ENCODE data around the gene STKLD1. TPM values are rescaled to one million over a fixed set of nuclear protein-coding genes. Genes with fewer than 3 reads are reported as not detected.

STKLD1 gene
- total and polyA plus RNA-seq, 9 of the 15 experiments (the other 6 are each of a cell fraction or from before 2014, with no cell fraction given), result 0.10 to 0.65 (median 0.33) TPM; not detected in 2

GRCh38 chr9:133347985-133348717 lies 28.0 kb upstream of the STKLD1 start, which contains the start of the genes MED22 and RPL7A (continued):
- TF ChIP-seq NFRKB (IDR thresholded peaks at IDR 0.05; ENCODE audit: low read depth) (peak; percentile 94), IRF2 (CRISPR knock-in tag; IDR thresholded peaks at IDR 0.05) (no peak), STAT6 (CRISPR knock-in tag; IDR thresholded peaks at IDR 0.05) (no peak), TAF15 (IDR thresholded peaks at IDR 0.05; ENCODE audit: low read depth, low read length) (no peak), RB1 (IDR thresholded peaks at IDR 0.05; ENCODE audit: low read depth) (peak; percentile 73), GABPA (tag; conservative IDR thresholded peaks at IDR 0.05; ENCODE audit: low read depth) (0 out of 2 replicates have a peak, but pooled peaks have one; percentile 25), CSDE1 (IDR thresholded peaks at IDR 0.05) (peak in 1 of 2 experiments; percentile 10; a peak in 1 of 4 replicates), CBX1 (IDR thresholded peaks at IDR 0.05; ENCODE audit: low read depth) (peak; percentile 74; the same call in 1 of the 2 replicates), ZNF699 (CRISPR knock-in tag; IDR thresholded peaks at IDR 0.05; ENCODE audit: insufficient replicate concordance) (no peak), RERE (CRISPR knock-in tag; IDR thresholded peaks at IDR 0.05; ENCODE audit: borderline replicate concordance) (no peak), ZNF282 (CRISPR knock-in tag; IDR thresholded peaks at IDR 0.05) (no peak), DDX20 (tag; IDR thresholded peaks at IDR 0.05; ENCODE audit: low read depth) (no peak), ADNP (tag; IDR thresholded peaks at IDR 0.05) (no peak)

Measured in K562 (cell line).